ENCODE results near the gene TMEM255B. TPM values are rescaled to one million over a fixed set of nuclear protein-coding genes. Genes with fewer than 3 reads are reported as not detected.
"Not testable (repeated sequence)": the region's sequence is repeated elsewhere in the genome, so short reads cannot be mapped to it uniquely, and the experiment has no call there.

Gene TMEM255B
- total RNA-seq, 1 donor from 2014 or later: 20.6 TPM

DNA sequence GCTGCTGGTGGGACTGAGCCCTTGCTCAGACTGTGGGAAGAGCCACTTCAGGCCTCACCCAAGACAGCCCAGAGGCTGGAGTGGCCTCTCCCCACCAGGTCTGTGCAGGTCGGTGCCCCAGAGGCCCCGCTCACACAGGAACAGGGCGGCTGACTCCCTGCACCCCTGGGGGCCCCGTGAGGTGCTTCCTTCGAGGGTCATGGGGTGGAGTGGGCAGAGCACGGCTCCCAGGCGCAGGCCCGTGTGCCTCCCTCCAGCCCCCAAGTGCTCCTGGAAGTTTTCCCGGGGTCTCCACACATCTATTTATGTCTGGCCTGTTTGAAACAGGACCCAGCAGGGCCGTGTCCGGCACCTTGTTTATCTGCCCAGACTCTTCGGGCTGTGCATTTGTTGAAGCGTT, 9.5 kb upstream of the TMEM255B start:
- DNase-seq (ENCODE audit: low spot score): no peak

DNA sequence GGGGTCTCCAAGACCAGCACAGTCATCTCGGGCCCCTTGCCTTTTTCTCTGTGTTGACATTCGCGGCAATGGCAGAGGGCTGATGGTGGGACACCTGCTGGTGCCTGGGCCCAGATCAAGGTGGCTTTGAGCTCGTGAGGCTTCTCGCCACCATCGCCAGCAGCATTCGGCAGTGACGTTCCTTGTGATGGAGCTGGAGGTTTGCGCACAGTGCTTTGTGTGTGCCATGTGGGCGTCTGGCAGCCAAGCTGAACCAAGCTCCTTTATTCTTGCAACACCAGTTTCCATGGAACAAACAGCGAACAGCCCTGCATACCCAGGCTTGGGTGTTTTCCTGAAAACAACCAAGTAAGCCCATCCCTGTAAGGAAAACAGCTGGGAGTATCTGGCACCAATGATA, 9.1 kb upstream of the TMEM255B start:
- DNase-seq (ENCODE audit: low spot score): no peak

DNA sequence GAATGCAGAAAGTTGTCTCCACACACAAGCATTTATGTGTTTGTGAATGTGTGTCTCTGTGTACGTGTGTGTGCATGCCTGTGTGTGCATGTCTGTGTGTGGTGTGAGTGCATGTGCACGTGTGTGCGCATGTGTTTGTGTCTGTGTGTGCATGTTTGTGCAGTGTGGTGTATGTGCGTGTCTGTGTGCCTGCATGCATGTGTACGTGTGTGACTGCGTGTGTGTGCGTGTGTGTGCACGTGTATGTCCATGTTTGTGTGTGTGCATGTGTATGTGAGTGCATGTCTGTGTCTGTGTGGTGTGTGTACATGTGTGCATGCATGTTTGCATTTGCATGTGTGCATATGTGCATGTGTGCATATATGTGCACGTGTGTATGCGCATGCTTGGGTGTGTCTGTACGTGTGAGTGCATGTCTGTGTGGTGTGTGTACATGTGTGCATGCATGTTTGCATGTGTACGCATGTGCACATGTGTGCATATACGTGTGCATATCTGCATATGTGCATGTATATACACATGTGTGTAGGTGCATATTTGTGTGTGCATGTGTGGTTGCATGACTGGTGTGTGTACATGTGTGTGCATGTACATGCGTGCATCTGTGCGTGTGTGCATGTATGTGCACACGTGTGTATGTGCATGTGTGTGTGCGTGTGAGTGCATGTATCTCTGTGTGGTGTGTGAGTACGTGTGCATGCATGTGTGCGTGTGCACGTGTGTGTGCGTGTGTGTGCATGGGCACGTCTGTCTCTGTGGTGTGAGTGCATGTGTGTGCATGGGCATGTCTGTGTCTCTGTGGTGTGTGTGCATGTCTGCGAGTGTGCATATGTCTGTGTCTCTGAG, 8.2 kb upstream of the TMEM255B start:
- no peak for DNase-seq (ENCODE audit: low spot score)

DNA sequence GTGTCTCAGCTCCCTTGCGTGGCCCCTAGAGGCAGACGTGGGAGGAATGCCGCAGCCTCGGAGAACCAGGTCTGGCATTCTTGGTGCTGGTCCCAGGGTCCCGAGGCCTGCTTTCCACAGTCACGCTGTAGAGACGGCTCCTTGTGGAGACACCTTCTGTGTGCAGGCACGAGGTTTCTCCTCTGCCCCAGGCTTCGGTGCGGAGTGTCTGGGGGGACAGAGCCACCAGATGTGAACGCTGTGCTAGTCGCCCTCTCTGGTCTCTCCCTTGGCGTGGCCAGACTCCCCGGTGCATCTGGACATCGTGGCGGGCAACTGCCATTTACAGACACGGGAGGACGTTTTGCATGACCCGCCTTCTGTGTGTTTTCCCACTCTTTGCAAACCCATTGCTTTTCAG, 7.5 kb upstream of the TMEM255B start:
- DNase-seq (ENCODE audit: low spot score): no peak

GRCh38 chr13:113752211-113752986, 6.6 kb upstream of the TMEM255B start:
- DNase-seq (ENCODE audit: low spot score): not testable (repeated sequence)

DNA sequence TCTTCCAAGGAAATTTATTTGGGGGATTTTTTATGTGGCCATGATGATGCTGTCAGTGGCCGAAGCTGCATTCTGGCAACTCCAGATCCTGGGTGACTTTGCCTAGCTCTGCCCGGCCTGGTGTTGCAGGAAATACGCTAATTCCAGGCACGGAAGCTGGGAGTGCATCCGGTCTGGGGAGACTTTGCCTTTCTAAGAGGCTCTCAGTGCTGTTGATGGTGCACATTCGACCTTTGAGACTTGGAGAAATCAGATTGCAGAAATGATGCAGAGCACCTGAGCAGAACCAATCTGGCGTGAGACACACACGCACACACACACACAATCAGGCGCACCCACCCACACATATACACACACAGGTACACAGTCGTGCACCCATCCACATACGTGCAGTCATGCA, 5.9 kb upstream of the TMEM255B start:
- DNase-seq (ENCODE audit: low spot score): no peak

- no peak for DNase-seq (ENCODE audit: low spot score)
Observed at GRCh38 chr13:113754242-113754641, 4.8 kb upstream of the TMEM255B start.

- no peak for DNase-seq (ENCODE audit: low spot score)
Observed at GRCh38 chr13:113754691-113755090, 4.3 kb upstream of the TMEM255B start.

GRCh38 chr13:113756441-113757097, 2.5 kb upstream of the TMEM255B start:
- no peak for DNase-seq (ENCODE audit: low spot score)

DNA sequence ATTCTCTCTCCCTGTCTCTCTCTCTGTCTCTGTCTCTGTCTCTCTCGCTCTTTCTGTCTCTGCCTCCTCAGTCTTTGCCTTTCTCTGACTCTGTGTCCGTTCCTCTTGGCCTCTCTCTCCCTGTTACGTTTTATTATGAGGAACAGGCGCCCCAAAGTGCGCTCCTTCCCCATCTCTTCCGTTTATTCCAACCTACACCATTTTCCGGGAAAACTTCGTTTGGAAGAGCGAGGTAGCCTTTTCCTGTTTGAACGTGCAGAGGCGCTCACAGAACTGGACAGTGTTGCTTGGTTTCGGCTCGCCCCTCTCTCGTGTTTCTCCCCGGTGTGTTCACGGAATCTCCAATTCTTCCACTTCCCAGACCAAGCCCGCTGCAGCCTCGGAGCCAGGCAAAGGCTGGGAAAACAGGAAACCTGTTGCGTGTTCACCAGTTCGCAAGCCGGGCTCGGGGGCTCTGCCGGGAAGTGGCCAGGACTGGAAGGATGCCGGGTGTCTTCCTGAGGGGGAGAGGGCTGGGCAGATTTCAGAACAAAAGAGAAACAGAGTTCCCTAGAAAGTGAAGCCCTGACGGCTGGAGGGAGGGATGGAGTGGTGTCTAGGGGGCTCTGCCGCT, 605 bp downstream of the TMEM255B start:
- DNase-seq (ENCODE audit: low spot score): no peak

- DNase-seq (ENCODE audit: low spot score): no peak
Observed at GRCh38 chr13:113761136-113761535, 2.1 kb downstream of the TMEM255B start.

DNA sequence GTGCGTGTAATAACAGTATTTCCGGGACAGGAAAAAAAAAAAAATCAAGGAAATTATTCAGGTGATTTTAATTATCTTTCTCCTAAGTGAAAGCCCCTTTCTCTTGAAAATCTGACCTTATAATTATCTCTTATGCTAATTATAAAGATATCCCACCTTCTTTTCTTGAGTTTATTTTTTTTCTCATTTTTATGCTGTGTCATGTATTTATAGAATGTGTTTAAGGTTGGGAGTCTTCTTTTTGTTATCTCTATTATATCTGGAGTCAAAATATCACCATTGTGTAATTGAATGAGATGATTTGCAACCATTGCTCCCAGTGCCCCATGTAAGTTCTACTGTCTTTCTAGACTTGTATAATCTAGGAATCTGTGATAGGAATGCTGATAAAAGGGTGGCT, 3.0 kb downstream of the TMEM255B start:
- DNase-seq (ENCODE audit: low spot score): no peak

- DNase-seq (ENCODE audit: low spot score): no peak
Observed at GRCh38 chr13:113762538-113762937, 3.5 kb downstream of the TMEM255B start.

DNA sequence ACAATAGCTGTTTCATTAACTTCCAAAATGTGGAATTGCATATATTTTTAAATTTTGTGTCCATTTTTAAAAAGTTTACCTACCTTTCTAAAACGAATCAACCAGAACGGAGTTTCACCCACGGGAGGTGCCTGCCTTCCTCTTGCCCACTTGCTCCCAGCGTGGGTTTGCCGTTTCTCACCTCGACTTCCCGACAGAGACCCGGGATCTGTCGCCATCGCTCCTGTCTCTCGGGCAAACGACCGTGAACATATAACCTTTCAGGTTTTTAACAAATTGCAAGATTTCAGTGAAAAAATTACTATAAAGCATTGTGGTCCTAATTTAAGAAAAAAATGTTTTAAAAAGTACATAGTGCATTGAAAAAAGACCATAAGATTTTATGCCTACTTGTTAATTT, 4.2 kb downstream of the TMEM255B start:
- DNase-seq (ENCODE audit: low spot score): no peak

DNA sequence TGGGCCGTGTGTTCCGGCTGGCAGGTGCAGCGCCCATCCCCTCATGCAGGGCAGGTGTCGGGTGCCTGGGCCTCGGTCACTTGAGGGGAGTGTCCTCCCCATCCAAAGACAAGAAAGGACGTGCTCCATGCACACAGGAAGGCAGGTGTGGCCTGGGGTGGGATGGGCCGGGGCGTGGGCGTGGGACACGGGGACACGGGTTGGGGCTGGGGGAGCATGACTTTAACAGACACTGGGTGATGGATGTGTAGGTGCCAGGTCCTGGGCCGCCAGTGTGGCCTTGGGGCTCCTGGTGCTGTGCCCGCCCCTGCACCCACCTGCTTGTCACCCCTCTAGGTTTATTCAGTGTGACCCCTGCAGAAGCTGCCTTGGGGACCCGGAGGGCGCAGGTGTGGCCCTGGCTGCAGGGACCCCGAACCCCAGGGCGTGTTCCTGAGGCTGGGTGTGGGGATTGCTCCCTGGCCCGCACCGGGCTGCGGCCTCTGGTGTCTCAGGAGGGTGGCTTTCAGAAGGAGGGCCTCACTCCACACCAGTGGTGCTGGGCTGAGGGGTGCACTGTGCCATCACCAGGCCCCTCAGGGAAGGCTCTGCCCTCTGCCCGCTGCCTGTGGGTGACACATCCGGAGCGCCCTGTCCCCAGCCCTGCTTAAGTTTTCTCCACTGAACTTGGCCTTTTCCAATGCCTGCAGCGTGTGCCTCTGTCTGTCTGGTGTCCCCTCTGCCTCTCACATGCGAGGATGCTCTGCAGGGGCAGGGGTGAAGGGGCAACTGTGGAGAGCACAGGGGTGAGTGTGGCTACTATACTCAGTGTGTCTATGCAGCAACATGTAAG, 5.2 kb downstream of the TMEM255B start:
- no peak for DNase-seq (ENCODE audit: low spot score)

DNA sequence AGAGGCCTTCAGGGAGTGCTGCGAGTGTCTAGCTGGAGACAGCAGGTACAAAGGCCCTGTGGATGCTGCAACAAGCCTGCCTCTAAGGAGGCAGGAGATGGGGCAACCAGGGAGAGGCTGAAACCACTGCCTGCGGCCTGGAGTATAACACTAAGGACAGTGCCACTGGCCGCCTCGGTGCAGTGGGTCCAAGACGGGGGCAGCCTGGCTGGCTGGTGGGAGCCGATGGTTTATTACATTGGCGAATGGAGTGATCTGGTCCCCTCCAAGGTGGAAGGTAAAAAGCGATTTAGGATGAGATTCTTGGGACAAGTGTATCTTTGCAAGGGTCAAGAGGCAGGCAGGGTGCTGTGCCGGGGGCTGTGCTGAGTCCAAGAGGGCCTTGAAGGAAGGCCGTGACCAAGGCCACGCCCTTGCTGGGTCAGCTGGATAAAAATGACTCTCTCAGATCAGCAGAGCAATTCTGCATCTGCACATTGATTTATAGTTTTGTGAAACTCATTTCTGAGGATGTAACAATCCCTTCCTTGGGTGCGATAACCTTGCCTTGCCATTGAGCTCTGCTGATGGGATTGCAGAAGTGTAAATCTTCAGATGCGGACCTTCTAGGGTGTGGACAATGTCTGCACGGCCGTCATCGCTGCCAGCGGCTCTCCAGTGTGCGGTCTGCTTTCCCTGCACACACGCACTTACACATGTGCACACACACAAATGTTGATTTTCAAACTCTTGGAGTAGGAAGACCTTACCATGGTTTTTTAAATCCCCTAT, 6.0 kb downstream of the TMEM255B start:
- no peak for DNase-seq (ENCODE audit: low spot score)

DNA sequence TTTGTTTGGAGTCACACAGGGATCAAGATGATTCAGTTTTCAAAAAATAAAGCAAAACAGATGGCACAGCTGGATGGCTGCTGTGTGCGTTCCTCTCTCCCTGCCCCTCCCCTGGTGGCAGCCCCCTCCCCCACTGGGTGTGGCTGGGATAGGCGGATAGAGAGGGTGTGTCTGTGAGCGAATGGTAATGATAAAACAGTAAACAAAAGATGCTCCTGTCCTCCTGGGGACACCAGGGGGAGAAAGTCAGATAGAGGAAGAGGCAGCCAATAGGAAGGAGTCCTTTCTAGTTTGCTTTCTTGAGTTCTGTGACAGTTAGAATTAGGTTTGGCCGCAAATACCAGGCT, 6.5 kb downstream of the TMEM255B start:
- DNase-seq (ENCODE audit: low spot score): no peak

DNA sequence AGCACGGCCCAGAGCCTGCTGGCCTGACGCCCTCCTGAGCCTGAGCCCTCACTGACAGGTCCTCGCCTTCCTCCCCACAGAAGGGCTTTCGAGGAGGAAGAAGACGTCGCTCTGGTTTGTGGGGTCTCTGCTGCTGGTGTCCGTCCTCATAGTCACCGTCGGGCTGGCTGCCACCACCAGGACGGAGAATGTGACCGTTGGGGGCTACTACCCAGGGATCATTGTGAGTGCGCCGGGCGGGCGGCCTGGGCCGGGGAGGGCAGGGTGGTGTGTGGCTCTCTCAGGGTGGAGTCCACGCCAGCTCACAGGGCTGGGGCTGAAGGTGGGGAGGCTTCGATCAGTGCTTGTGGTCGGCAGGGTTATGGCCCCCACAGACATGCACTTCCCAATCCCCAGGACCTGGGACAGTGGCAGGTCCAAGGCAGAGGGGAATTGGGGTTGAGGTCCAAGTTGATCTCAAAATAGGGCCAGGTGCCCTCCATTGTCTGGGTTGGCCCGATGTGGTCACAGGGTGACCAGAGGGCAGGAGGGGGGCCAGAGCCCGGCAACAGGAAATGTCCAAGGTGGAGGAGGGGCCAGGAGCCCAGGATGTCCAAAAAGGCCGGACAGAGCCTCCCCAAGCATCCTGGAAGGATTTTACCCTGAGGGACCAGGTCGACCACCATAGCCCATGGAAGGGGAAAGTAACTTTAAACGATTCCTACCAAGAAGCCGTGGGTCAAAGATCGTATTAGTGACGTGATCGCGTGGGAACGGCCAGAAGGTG, 7.2 kb downstream of the TMEM255B start:
- DNase-seq (ENCODE audit: low spot score): no peak

GRCh38 chr13:113767366-113767765, 8.3 kb downstream of the TMEM255B start:
- no peak for DNase-seq (ENCODE audit: low spot score)

Measured in ureter (tissue), 1 donor.